Testis (tissue), 3 donors: ENCODE data around the gene TANK. TPM values are rescaled to one million over a fixed set of nuclear protein-coding genes. Genes with fewer than 3 reads are reported as not detected.

Experiments
- DNase-seq: peaks from one replicate; pipeline ENCODE4 v3.0.0-alpha.2; 2019
- H3K27ac ChIP-seq, 2 donors: fragments of 200-600 bp; sonication (generic); one replicate each; pipeline ENCODE4 v1.5.1; 2019
- H3K27me3 ChIP-seq: fragments of 200-600 bp; sonication (generic); one replicate; pipeline ENCODE4 v1.5.1; 2019
- H3K36me3 ChIP-seq: fragments of 200-600 bp; sonication (generic); one replicate; pipeline ENCODE4 v1.5.1; 2017; ENCODE audit warnings: low read depth; ENCODE audit errors: missing control alignments
- H3K4me1 ChIP-seq: fragments of 200-600 bp; sonication (generic); one replicate; pipeline ENCODE4 v1.5.1; 2019
- H3K4me3 ChIP-seq, 2 donors: fragments of 200-600 bp; sonication (generic); one replicate each; pipeline ENCODE4 v1.5.1; 2017 to 2019
- H3K9me3 ChIP-seq: fragments of 200-600 bp; sonication (generic); one replicate; pipeline ENCODE4 v1.5.1; 2017
- POLR2A ChIP-seq: fragments of 450-650 bp; IDR thresholded peaks from one replicate; pipeline ENCODE4 v1.6.1; 2017; ENCODE audit warnings: antibody characterized with exemption, mild to moderate bottlenecking, moderate library complexity
- WGBS, 2 donors: methylation state at CpG; one replicate each; pipeline ENCODE4 v1.1.5; 2018; 5-methylcytosine and 5-hydroxymethylcytosine counted together
- intact Hi-C: fragments of 100-400 bp; cut with DNase I; formaldehyde crosslinking; loops from one replicate; pipeline ENCODE4 v1.15.1; 2023; ENCODE audit warnings: low total_unique reads
- polyA plus RNA-seq: library from polyadenylated mRNA; stranded (reverse); fragments of 350-450 nt; fragmentation: Illumina TruSeq; extraction: RNeasy Lipid Tissue Mini Kit (QIAGEN cat#74804); gene quantifications from one replicate; pipeline ENCODE4 v1.2.3, GENCODE V29; 2014; ENCODE audit warnings: low read depth, low replicate concordance; ENCODE audit not compliant: insufficient read depth
- total RNA-seq, 2 donors: library from RNA; depleted of rRNA; stranded (reverse); fragments of >200 nt; gene quantifications; one replicate each; pipeline ENCODE4 v1.2.3, GENCODE V29; 2016
- TF ChIP-seq, protein P1 (sequence below), 3 experiments: fragments of 450-650 bp in 2 of 3; fragments of 200-600 bp in 1 of 3; sonication (generic) in 1 of 3; IDR thresholded peaks; one replicate each; pipeline ENCODE4 v1.5.1; 2016 to 2019; ENCODE audit warnings: antibody characterized with exemption in 3 of 3, mild to moderate bottlenecking in 2 of 3, moderate library complexity in 1 of 3

TANK gene
- total and polyA plus RNA-seq, 3 donors from 2014 or later, result 34.7 to 63.6 (median 52.8) TPM

DNA sequence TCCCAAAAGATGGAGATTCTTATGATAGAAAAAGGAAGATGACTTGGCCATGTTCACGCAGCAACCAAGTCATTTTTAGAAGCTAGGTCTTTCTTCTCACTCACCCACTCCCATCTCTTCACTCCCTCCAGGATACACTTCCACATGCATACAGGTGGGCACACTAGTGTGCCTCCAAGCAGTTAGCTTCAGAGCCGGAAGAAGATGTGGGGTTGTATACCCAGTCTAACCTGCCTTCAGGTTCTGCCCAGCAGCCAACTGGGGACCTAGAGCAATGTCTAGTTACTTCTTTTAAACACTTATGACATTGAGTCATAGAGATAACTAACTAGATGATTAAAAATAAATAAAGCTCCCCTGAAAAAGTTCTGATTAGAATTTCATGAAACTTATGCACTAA is 21.8 kb upstream of the TANK start:
- H3K4me1 ChIP-seq, result no peaks in the 10 kb centered on the region
- DNase-seq, result no peak
- H3K27ac ChIP-seq, result no peak overlapping the region
- intact Hi-C loops, result no loop called here
- no peaks in the 10 kb centered on the region for H3K27me3 ChIP-seq
- H3K9me3 ChIP-seq, result no peaks in the 10 kb centered on the region
- H3K36me3 ChIP-seq, result no peaks in the 10 kb centered on the region
- H3K4me3 ChIP-seq, result no peak overlapping the region
- WGBS, 2 donors, result 88 to 93% methylated on average over 2 of the region's 2 CpGs
- no peak for TF ChIP-seq POLR2A
- TF ChIP-seq, protein P1, sequence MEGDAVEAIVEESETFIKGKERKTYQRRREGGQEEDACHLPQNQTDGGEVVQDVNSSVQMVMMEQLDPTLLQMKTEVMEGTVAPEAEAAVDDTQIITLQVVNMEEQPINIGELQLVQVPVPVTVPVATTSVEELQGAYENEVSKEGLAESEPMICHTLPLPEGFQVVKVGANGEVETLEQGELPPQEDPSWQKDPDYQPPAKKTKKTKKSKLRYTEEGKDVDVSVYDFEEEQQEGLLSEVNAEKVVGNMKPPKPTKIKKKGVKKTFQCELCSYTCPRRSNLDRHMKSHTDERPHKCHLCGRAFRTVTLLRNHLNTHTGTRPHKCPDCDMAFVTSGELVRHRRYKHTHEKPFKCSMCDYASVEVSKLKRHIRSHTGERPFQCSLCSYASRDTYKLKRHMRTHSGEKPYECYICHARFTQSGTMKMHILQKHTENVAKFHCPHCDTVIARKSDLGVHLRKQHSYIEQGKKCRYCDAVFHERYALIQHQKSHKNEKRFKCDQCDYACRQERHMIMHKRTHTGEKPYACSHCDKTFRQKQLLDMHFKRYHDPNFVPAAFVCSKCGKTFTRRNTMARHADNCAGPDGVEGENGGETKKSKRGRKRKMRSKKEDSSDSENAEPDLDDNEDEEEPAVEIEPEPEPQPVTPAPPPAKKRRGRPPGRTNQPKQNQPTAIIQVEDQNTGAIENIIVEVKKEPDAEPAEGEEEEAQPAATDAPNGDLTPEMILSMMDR (IDR thresholded peaks at IDR 0.05), result no peak

DNA sequence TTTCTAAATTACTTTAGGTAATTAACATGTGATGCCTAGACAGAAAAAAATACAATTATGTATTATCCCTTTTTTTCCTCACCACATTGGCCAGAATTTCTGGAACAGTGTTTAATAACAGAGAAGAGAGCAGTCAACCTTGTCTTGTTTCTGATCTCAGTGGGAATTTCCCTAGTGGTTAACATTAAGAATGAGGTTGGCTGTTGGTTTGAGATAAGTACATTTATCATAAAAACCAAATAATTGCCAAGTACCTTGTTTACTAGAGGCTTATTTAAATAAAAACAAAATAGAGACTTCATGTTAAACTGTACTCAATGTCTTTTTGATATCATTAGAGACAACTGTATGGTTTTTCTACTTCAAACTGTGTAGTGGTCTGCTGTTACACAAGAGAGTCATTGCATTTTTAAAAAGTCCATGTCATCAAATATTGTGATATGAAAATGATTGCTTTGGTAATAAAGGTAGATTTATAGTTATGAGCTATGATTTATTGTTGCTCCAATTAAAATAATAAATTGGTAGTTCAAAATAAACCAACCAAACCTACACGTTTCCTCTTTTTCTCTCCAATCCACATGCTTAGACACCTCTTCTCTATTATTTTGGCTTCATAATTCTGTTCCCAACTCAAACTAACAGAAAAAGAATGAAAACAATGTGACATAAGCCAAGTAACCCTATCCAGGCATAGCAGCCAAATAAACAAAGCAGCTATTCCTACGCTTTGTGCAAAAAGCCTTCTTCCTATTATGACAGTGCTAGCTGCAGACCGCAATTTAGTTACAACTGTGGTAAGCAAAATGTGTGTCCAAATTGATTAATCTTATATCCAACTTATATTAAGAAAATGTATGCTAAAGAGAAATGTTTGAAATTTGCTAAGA is 20.9 kb upstream of the TANK start:
- H3K4me3 ChIP-seq, result no peak overlapping the region
- TF ChIP-seq, protein P1 (IDR thresholded peaks at IDR 0.05), result no peak
- no peak for TF ChIP-seq POLR2A
- no peak overlapping the region for H3K27ac ChIP-seq
- DNase-seq, result no peak
- intact Hi-C loops, result no loop called here
- H3K36me3 ChIP-seq, result no peaks in the 10 kb centered on the region
- no peaks in the 10 kb centered on the region for H3K9me3 ChIP-seq
- 46 to 61% methylated on average over 3 of the region's 3 CpGs for WGBS, 2 donors
- no peaks in the 10 kb centered on the region for H3K4me1 ChIP-seq
- no peaks in the 10 kb centered on the region for H3K27me3 ChIP-seq

DNA sequence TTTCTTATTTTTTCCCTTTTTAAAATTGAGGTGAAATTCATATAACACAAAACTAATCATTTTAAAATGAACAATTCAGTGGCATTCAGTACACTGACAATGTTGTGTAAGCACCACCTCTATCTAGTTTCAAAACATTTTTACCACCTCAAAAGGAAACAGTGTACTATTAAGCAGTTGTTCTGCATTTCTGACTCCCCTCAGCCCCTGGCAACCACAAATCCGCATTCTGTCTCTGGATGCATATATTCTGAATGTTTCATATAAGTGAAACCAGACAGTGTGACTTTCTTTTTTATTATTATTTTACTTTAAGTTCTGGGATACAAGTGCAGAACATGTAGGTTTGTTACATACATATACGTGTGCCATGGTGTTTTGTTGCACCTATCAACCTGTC is 19.2 kb upstream of the TANK start:
- no peak overlapping the region for H3K27ac ChIP-seq
- H3K4me3 ChIP-seq, result no peak overlapping the region
- no peaks in the 10 kb centered on the region for H3K9me3 ChIP-seq
- 68 to 89% methylated on average over 2 of the region's 2 CpGs for WGBS, 2 donors
- intact Hi-C loops, result no loop called here
- no peaks in the 10 kb centered on the region for H3K27me3 ChIP-seq
- H3K4me1 ChIP-seq, result no peaks in the 10 kb centered on the region
- no peaks in the 10 kb centered on the region for H3K36me3 ChIP-seq
- no peak for DNase-seq
- no peak for TF ChIP-seq POLR2A
- TF ChIP-seq, protein P1 (IDR thresholded peaks at IDR 0.05), result no peak

DNA sequence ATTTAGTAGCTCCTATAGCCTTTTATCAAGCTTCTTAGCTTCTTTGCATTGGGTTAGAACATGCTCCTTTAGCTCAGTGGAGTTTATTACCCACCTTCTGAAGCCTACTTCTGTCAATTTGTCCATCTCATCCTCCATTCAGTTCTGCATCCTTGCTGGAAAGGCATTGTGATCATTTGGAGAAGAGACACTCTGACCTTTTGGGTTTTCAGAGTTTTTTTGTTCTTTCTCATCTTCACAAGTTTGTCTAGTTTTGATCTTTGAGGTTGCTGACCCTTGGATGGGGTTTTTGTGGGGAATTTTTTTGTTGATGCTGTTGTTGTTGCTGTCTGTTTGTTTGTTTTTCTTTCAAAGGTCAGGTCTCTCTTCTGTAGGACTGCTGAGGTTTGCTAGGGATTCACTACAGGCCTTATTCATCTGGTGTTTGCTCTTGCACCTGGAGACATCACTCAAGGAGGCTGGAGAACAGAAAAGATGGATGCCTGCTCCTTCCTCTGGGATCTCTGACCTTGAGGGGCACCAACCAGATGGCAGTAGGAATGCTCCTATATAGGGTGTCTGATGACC is 13.9 kb upstream of the TANK start:
- Histone ChIP-seq H3K4me1 (no peaks in the 10 kb centered on the region), H3K9me3 (no peaks in the 10 kb centered on the region), H3K4me3 (no peak overlapping the region), H3K27me3 (no peaks in the 10 kb centered on the region), H3K36me3 (no peaks in the 10 kb centered on the region), H3K27ac (no peak overlapping the region)
- TF ChIP-seq, protein P1 (IDR thresholded peaks at IDR 0.05), result no peak
- TF ChIP-seq POLR2A, result no peak
- DNase-seq, result no peak
- intact Hi-C loops, result no loop called here
